Measurements from ENCODE around the gene WDR38.

DNA sequence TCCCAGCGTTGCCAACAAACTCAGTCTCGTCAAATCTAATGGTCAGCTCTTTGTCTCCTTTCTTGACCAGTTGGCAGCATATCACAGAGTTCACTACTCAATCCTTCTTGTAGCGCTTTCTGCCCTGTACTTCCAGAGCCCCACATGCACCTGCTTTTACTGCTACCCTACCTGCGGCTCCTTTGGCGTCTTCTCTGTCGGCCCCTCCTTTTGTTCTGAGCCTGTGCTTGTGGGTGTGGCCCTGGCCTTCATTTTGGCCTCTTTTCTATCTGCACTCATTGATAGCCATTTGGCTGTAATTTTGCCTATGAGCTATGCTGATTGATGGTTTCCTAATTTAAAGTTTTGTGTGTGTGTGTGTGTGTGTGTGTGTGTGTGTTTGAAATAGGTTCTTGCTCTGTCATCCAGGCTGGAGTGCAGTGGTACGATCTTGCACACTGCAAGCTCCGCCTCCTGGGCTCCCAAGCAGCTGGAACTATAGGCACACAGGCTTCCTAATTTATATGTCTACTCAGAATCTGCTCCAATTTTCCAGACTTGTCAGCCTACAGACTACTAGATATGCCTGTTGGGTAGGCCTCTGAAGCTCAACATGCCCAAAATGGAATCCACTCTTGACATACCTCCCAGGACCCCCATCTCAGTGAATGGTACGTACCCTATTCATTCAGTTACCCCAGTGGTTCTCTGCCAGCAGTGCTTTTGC, 40.9 kb downstream of the WDR38 start:
- TF ChIP-seq, protein P1, sequence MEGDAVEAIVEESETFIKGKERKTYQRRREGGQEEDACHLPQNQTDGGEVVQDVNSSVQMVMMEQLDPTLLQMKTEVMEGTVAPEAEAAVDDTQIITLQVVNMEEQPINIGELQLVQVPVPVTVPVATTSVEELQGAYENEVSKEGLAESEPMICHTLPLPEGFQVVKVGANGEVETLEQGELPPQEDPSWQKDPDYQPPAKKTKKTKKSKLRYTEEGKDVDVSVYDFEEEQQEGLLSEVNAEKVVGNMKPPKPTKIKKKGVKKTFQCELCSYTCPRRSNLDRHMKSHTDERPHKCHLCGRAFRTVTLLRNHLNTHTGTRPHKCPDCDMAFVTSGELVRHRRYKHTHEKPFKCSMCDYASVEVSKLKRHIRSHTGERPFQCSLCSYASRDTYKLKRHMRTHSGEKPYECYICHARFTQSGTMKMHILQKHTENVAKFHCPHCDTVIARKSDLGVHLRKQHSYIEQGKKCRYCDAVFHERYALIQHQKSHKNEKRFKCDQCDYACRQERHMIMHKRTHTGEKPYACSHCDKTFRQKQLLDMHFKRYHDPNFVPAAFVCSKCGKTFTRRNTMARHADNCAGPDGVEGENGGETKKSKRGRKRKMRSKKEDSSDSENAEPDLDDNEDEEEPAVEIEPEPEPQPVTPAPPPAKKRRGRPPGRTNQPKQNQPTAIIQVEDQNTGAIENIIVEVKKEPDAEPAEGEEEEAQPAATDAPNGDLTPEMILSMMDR (conservative IDR thresholded peaks at IDR 0.05) = no peak
- no peak for TF ChIP-seq ZFX (IDR thresholded peaks at IDR 0.05)

All from C4-2B (cell line).